Measurements from ENCODE around the gene NABP2. TPM values are rescaled to one million over a fixed set of nuclear protein-coding genes. Genes with fewer than 3 reads are reported as not detected.
A peak's percentile ranks its signal among the peaks of the same experiment; 100 is the strongest.

NABP2 gene
- total RNA-seq, 1 experiment from 2014 or later = 98.6 TPM

- ATAC-seq = no peak
- H3K9me2 ChIP-seq (replicated peaks; ENCODE audit: low read length) = no peaks in the 10 kb centered on the region
- no peak overlapping the region for H3K27ac ChIP-seq (ENCODE audit: low read length)
- H3K4me2 ChIP-seq (ENCODE audit: low read length) = no peak overlapping the region
- H3K9ac ChIP-seq (ENCODE audit: low read length) = no peak overlapping the region
- no peaks in the 10 kb centered on the region for H3K27me3 ChIP-seq (ENCODE audit: low read length)
- peaks cover 18% of the 10 kb centered on the region for H3K36me3 ChIP-seq (ENCODE audit: low read depth, low read length)
- TF ChIP-seq EZH2 (IDR thresholded peaks at IDR 0.05; ENCODE audit: low read length, unreplicated experiment) (no peak), EZH2phosphoT487 (IDR thresholded peaks at IDR 0.05; ENCODE audit: borderline replicate concordance, low read length) (no peak), CTCF (conservative IDR thresholded peaks at IDR 0.05; ENCODE audit: low read depth, low read length) (no peak)
- H2AFZ ChIP-seq (ENCODE audit: low read length) = no peak overlapping the region
- H3F3A ChIP-seq (ENCODE audit: low read length, unreplicated experiment) = no peaks in the 10 kb centered on the region
- ChIA-PET POLR2A (ENCODE audit: unreplicated experiment) (no interaction called here), CTCF (no interaction called here)
- intact Hi-C loops (cut with micrococcal nuclease) = no loop called here
- no peaks in the 10 kb centered on the region for H3K4me1 ChIP-seq (ENCODE audit: insufficient read depth, low read length)
- no peaks in the 10 kb centered on the region for H4K20me1 ChIP-seq (ENCODE audit: low read length)
- BruUV-seq (replicated peaks) = no TSS peak
- H3K79me2 ChIP-seq (ENCODE audit: low read length) = no peaks in the 10 kb centered on the region
- H3K4me3 ChIP-seq (ENCODE audit: low read length) = no peak overlapping the region
- H3K9me3 ChIP-seq (ENCODE audit: low read length) = no peaks in the 10 kb centered on the region
- DNase-seq = no peak
These were observed 21.3 kb upstream of the NABP2 start for GRCh38 chr12:56202838-56203237.

DNA sequence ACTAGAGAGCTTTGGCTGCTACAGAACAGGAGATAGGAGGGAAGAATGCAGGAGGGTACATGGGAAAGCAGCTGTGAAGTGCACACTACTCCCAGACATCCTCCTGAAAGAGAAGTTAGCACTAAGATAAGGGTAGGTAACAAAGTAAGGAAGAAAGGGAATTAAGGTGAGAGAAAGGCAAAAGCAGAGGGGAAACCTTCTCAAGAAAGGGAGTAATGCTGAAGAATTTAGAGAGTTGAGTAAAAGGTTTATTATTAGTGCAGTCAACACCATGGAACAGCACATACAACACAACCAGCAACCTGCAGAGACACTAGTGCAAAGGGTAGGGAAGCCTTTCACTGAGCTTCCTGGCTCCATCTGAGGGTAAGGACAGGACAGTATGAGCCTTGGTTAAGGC lies 19.9 kb upstream of the NABP2 start:
- Histone ChIP-seq H3K4me3 (ENCODE audit: low read length) (no peak overlapping the region), H3K9ac (ENCODE audit: low read length) (no peak overlapping the region), H3K27me3 (ENCODE audit: low read length) (no peaks in the 10 kb centered on the region), H3K4me2 (ENCODE audit: low read length) (no peak overlapping the region), H3K27ac (ENCODE audit: low read length) (no peak overlapping the region), H4K20me1 (ENCODE audit: low read length) (no peaks in the 10 kb centered on the region), H3K9me3 (ENCODE audit: low read length) (no peaks in the 10 kb centered on the region), H3K9me2 (replicated peaks; ENCODE audit: low read length) (no peaks in the 10 kb centered on the region), H3K4me1 (ENCODE audit: insufficient read depth, low read length) (no peaks in the 10 kb centered on the region), H2AFZ (ENCODE audit: low read length) (no peak overlapping the region), H3K79me2 (ENCODE audit: low read length) (no peaks in the 10 kb centered on the region), H3F3A (ENCODE audit: low read length, unreplicated experiment) (no peaks in the 10 kb centered on the region), H3K36me3 (ENCODE audit: low read depth, low read length) (peaks cover 19% of the 10 kb centered on the region)
- ATAC-seq (no peak), DNase-seq (no peak)
- CTCF ChIA-PET = interaction anchor here (0.5 kb wide), 1 partner anchor 291 kb away, joined by 4 read pairs; no protein-coding TSS in a partner anchor
- intact Hi-C loops (cut with micrococcal nuclease) = no loop called here
- BruUV-seq (replicated peaks) = no TSS peak
- POLR2A ChIA-PET (ENCODE audit: unreplicated experiment) = no interaction called here
- TF ChIP-seq EZH2phosphoT487 (IDR thresholded peaks at IDR 0.05; ENCODE audit: borderline replicate concordance, low read length) (no peak), CTCF (conservative IDR thresholded peaks at IDR 0.05; ENCODE audit: low read depth, low read length) (no peak), EZH2 (IDR thresholded peaks at IDR 0.05; ENCODE audit: low read length, unreplicated experiment) (no peak)

DNA sequence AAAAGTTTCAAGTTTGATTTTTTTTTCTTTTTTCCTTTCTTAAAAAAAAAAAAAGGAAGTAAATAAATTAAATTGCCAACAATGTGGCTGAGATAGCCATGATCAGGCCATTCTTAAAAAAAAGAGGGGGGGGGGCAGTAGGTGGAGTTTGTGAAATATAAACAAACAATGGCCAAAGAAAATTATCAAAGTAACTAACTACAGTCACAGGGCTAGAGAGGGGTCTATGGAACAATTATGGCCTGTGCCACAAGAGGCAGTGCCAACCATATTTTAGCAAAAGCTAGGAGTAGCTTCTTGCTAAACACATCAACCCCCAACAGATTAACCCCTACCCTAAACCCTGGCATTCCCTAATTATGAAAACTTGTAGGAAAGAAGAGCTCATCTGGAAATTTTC lies 18.7 kb upstream of the NABP2 start:
- Histone ChIP-seq H3K36me3 (ENCODE audit: low read depth, low read length) (peaks cover 27% of the 10 kb centered on the region), H3K27ac (ENCODE audit: low read length) (no peak overlapping the region), H4K20me1 (ENCODE audit: low read length) (no peaks in the 10 kb centered on the region), H3F3A (ENCODE audit: low read length, unreplicated experiment) (no peaks in the 10 kb centered on the region), H3K27me3 (ENCODE audit: low read length) (no peaks in the 10 kb centered on the region), H3K9me2 (replicated peaks; ENCODE audit: low read length) (no peaks in the 10 kb centered on the region), H3K4me2 (ENCODE audit: low read length) (no peak overlapping the region), H3K4me3 (ENCODE audit: low read length) (no peak overlapping the region), H3K4me1 (ENCODE audit: insufficient read depth, low read length) (no peaks in the 10 kb centered on the region), H3K79me2 (ENCODE audit: low read length) (no peaks in the 10 kb centered on the region), H3K9me3 (ENCODE audit: low read length) (no peaks in the 10 kb centered on the region), H2AFZ (ENCODE audit: low read length) (no peak overlapping the region), H3K9ac (ENCODE audit: low read length) (no peak overlapping the region)
- POLR2A ChIA-PET (ENCODE audit: unreplicated experiment) = no interaction called here
- ATAC-seq (peak; percentile 34; the same call in 1 of the 2 replicates), DNase-seq (no peak)
- intact Hi-C loops (cut with micrococcal nuclease) = no loop called here
- no TSS peak for BruUV-seq (replicated peaks)
- TF ChIP-seq CTCF (conservative IDR thresholded peaks at IDR 0.05; ENCODE audit: low read depth, low read length) = 0 out of 2 replicates have a peak, but pooled peaks have one; percentile 19
- no peak for TF ChIP-seq EZH2phosphoT487 (IDR thresholded peaks at IDR 0.05; ENCODE audit: borderline replicate concordance, low read length)
- no peak for TF ChIP-seq EZH2 (IDR thresholded peaks at IDR 0.05; ENCODE audit: low read length, unreplicated experiment)
- CTCF ChIA-PET = interaction anchor here (1.1 to 1.2 kb wide), 2 partner anchors 8 to 16 kb away, joined by 4 to 6 read pairs; partner anchors contain the start of gene RNF41

All from PC-3 (cell line).